ENCODE data around the gene ZNF333.

GRCh38 chr19:14772995-14773394 is 83.1 kb downstream of the ZNF333 start:
- no peak for TF ChIP-seq POLR2A (IDR thresholded peaks at IDR 0.05; ENCODE audit: low read depth, low read length)
- TF ChIP-seq ELK1 (IDR thresholded peaks at IDR 0.05; ENCODE audit: borderline replicate concordance, low read depth, low read length): no peak
- TF ChIP-seq, protein P1, sequence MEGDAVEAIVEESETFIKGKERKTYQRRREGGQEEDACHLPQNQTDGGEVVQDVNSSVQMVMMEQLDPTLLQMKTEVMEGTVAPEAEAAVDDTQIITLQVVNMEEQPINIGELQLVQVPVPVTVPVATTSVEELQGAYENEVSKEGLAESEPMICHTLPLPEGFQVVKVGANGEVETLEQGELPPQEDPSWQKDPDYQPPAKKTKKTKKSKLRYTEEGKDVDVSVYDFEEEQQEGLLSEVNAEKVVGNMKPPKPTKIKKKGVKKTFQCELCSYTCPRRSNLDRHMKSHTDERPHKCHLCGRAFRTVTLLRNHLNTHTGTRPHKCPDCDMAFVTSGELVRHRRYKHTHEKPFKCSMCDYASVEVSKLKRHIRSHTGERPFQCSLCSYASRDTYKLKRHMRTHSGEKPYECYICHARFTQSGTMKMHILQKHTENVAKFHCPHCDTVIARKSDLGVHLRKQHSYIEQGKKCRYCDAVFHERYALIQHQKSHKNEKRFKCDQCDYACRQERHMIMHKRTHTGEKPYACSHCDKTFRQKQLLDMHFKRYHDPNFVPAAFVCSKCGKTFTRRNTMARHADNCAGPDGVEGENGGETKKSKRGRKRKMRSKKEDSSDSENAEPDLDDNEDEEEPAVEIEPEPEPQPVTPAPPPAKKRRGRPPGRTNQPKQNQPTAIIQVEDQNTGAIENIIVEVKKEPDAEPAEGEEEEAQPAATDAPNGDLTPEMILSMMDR (conservative IDR thresholded peaks at IDR 0.05; ENCODE audit: low read depth, low read length): no peak

All from IMR-90 (cell line).